HG03460 (cell line): ENCODE results near the gene CLMP.
A peak's percentile ranks its signal among the peaks of the same experiment; 100 is the strongest.
"Not testable (repeated sequence)": the region's sequence is repeated elsewhere in the genome, so short reads cannot be mapped to it uniquely, and the experiment has no call there.

ENCODE experiments used
- ATAC-seq: cut with Tn5 transposase; IDR thresholded peaks from one replicate; pipeline ENCODE4 v1.9.1; 2021; ENCODE audit not compliant: unreplicated experiment

Gene CLMP

GRCh38 chr11:123059041-123059920 is 135.8 kb downstream of the CLMP start:
- not testable (repeated sequence) for ATAC-seq

- no peak for ATAC-seq
Measured at GRCh38 chr11:123057661-123058305, 137.3 kb downstream of the CLMP start.

DNA sequence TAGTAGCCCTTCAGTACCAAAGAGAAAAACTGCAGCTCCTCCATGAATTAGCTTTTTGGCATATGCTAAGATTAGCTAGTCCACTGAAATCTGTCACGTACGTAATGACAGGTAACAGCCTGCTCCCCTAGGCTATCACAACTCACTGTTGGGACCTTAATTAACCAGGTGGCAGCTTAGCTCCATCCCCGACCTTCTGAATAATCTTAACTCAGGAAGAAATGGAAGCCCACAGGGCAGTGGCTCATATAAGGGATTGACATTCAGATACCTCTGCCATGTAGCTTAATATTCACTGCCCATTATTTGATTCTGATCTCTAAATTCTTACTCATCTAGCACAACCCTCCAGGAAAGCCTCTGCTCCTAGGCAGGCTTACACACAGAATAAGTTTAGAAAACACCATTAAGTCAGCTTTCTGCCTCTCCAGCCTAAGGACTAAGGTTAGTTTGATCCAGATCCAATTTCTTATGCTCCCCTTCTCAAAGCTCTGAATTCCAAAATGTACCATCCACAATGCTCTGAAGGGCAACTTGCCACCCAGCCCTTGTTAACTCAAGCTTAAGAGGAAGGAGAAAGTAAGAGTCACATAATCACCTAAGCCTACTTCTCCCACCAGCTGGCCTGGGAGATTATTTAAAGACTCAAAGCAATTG is 138.1 kb downstream of the CLMP start:
- no peak for ATAC-seq

DNA sequence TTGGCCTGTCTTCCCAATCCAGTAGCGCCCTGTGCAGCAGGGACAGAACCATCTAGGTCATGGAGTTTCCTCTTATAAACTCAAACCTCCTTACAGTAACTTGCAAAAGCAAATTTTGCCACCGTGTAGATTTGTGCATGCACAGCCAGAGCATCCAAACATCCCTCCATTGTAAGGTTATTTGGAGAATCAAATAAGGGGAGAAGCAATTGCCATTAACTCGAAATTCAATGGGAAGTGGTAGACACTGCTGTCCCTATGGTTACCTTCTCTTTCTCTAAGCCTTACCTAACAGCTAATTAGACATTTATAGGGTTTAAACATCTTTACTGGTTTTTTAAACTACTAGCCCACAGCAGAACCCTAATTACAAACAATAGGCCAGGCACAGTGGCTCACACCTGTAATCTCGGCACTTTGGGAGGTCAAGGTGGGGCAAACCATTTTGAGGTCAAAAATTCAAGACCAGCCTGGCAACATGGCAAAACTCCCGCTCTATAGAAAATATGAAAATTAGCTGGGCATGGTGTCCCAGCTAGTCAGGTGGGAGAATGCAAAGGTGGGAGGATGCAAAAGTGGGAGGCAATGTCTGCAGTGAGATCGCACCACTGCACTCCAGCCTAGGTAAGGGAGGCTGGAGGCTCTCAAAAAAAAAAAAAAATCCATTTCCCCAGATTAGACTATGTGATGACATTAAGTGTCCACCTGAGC is 139.7 kb downstream of the CLMP start:
- ATAC-seq: no peak

- peak; percentile 73 for ATAC-seq
Measured at GRCh38 chr11:123054301-123055065, 140.6 kb downstream of the CLMP start.

- ATAC-seq: no peak
Measured at GRCh38 chr11:123052901-123053721, 141.9 kb downstream of the CLMP start.

- ATAC-seq: no peak
Measured at GRCh38 chr11:123051634-123052033, 143.4 kb downstream of the CLMP start.

GRCh38 chr11:123051146-123051545 is 143.9 kb downstream of the CLMP start:
- ATAC-seq: no peak

DNA sequence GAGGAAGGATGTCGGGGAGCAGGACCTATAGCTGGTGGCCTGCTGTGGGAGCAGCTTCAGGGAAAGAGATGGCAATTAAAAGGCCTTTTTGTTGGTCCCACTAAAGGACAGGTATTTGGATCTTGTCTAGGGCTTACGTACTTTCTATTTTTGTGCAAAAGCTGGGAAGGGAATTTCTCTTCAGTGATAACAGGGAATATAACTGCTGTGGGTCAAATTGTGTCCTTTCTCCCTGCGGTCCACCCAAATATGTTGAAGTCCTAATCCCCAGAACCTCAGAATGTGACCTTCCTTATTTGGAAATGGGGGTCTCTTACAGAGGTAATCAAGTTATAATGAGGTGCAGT is 147.1 kb downstream of the CLMP start:
- no peak for ATAC-seq

- no peak for ATAC-seq
Measured at GRCh38 chr11:123047266-123047946, 147.6 kb downstream of the CLMP start.

GRCh38 chr11:123046473-123047259 is 148.4 kb downstream of the CLMP start:
- ATAC-seq: no peak

GRCh38 chr11:123045101-123045500 is 149.9 kb downstream of the CLMP start:
- no peak for ATAC-seq

DNA sequence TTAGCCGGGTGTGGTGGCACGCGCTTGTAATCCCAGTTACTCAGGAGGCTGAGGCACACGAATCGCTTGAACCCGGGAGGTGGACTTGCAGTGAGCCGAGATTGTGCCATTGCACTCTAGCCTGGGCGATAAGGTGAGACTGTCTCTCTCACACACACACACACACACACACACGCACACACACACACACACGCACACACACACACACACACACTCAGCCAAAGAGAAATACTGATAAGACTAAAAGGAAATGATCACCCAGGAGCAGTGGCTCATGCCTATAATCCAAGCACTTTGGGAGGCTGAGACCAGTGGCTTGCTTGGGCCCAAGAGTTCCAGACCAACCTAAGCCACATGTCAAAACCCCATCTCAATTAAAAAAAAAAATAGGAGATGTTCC is 153.9 kb downstream of the CLMP start:
- ATAC-seq: no peak

- ATAC-seq: no peak
Measured at GRCh38 chr11:123040111-123040432, 155.0 kb downstream of the CLMP start.

DNA sequence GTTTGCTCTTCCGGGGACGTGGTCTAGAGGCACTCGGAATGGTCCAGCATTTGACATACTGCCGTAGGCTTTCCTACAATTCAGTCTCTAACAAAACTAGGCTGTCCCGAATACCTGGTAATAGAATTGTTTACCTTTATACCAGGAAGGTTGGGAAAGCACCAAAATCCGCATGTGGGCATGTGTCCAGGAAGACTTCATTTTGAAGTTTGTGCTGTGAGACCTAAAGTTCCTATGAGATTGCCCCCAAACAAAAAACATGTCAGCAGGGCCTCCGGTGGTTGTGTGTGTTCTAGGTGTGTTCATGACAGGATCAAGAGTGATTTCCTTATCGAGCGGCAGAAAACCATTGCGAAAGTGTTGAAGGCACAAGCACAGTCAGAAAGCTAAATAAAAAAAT is 159.2 kb downstream of the CLMP start:
- no peak for ATAC-seq

GRCh38 chr11:123034597-123034996 is 160.5 kb downstream of the CLMP start:
- ATAC-seq: no peak

- no peak for ATAC-seq
Measured at GRCh38 chr11:123033895-123034294, 161.2 kb downstream of the CLMP start.

GRCh38 chr11:123030517-123030916 is 164.5 kb downstream of the CLMP start:
- ATAC-seq: no peak

- peak; percentile 65 for ATAC-seq
Measured at GRCh38 chr11:123020968-123021367, 174.1 kb downstream of the CLMP start.
